HepG2 (cell line): Measurements from ENCODE around the gene GRPEL2. TPM values are rescaled to one million over a fixed set of nuclear protein-coding genes. Genes with fewer than 3 reads are reported as not detected.

Experiments
- ATAC-seq: fragments of 200-7000 bp; cut with Tn5 transposase; 3 replicates; pipeline ENCODE4 v1.9.1; 2020; ENCODE audit warnings: mild to moderate bottlenecking, moderate library complexity
- BruUV-seq: library from RNA; stranded (reverse); fragments of 400-500 nt; replicated peaks from 2 replicates; lab custom pipeline; 2021; lab: Mats Ljungman, UMichigan
- CTCF ChIA-PET: fragments of 300-600 bp; formaldehyde crosslinking; extraction: SDS; loops from one replicate; lab custom pipeline; 2021; ENCODE audit warnings: low total read pairs, inconsistent platforms, low intra/inter-chr PET ratio; lab: Yijun Ruan, JAX
- POLR2A ChIA-PET: fragments of 350-600 bp; sonication (Branson Sonifier 250); formaldehyde crosslinking; loops from one replicate; lab custom pipeline; 2020; ENCODE audit warnings: antibody characterized with exemption, inconsistent platforms; lab: Yijun Ruan, JAX
- DNase-seq: peaks from one replicate; pipeline ENCODE4 v3.0.0-alpha.2; 2015; ENCODE audit warnings: low spot score
- FAIRE-seq: peaks from 3 replicates; lab custom pipeline; 2011; peaks lifted over from hg19 to GRCh38; lab: Jason Lieb, UNC
- H2AFZ ChIP-seq: one replicate; pipeline ENCODE4 v1.6.1; 2011; ENCODE audit warnings: low read length, inconsistent platforms
- H3K27ac ChIP-seq: fragments of 300-600 bp; 3 replicates; pipeline ENCODE4 v1.8.0; 2011; ENCODE audit warnings: mixed run types, mild to moderate bottlenecking, mixed read lengths, low read length, inconsistent platforms; ENCODE audit not compliant: insufficient read depth; ENCODE audit errors: extremely low read length
- H3K27me3 ChIP-seq, 2 experiments: fragments of 200-600 bp in 1 of 2; 2 replicates in 1 of 2; 3 replicates in 1 of 2; pipeline versions ENCODE4 v1.6.0 to v1.8.0; 2011; ENCODE audit warnings: low read length in 2 of 2, mild to moderate bottlenecking in 2 of 2, moderate library complexity in 2 of 2, inconsistent platforms in 1 of 2; ENCODE audit not compliant: insufficient read depth in 2 of 2, control insufficient read depth in 1 of 2
- H3K36me3 ChIP-seq, 2 experiments: fragments of 200-600 bp in 1 of 2; replicated peaks in 1 of 2; 2 replicates in 1 of 2; 3 replicates in 1 of 2; pipeline versions ENCODE4 v1.5.1 to v1.8.0; 2011; ENCODE audit warnings: low read length in 2 of 2, inconsistent platforms in 1 of 2; ENCODE audit not compliant: insufficient read depth in 2 of 2, control insufficient read depth in 1 of 2
- H3K4me1 ChIP-seq: 2 replicates; pipeline ENCODE4 v1.5.1; 2012; ENCODE audit warnings: low read length, inconsistent platforms; ENCODE audit not compliant: insufficient read depth
- H3K4me2 ChIP-seq: 2 replicates; pipeline ENCODE4 v1.6.0; 2011; ENCODE audit warnings: low read depth, low read length, inconsistent platforms
- H3K4me3 ChIP-seq, 3 experiments: fragments of 200-600 bp in 1 of 3; sonication (generic), shearing (Covaris generic) in 1 of 3; replicated peaks in 1 of 3; 2 replicates each; pipeline ENCODE4 v1.5.1; 2011 to 2016; ENCODE audit warnings: low read length in 3 of 3, inconsistent platforms in 2 of 3, low read depth in 2 of 3, mild to moderate bottlenecking in 2 of 3, control low read depth in 1 of 3, mixed read lengths in 1 of 3; ENCODE audit not compliant: insufficient read depth in 1 of 3
- H3K79me2 ChIP-seq: one replicate; pipeline ENCODE4 v1.6.1; 2011; ENCODE audit warnings: low read length, inconsistent platforms; ENCODE audit not compliant: insufficient read depth
- H3K9ac ChIP-seq: 2 replicates; pipeline ENCODE4 v1.6.0; 2011; ENCODE audit warnings: mild to moderate bottlenecking, low read depth, low read length, inconsistent platforms; ENCODE audit not compliant: insufficient read depth
- H3K9me3 ChIP-seq: 2 replicates; pipeline ENCODE4 v1.5.1; 2012; ENCODE audit warnings: mild to moderate bottlenecking, low read length
- H4K20me1 ChIP-seq: 2 replicates; pipeline ENCODE4 v1.6.0; 2011; ENCODE audit warnings: inconsistent platforms, mild to moderate bottlenecking, low read length, moderate library complexity; ENCODE audit not compliant: insufficient read depth
- BRD4 ChIP-seq: sonication (generic); formaldehyde crosslinking; IDR thresholded peaks from 2 replicates; pipeline ENCODE4 v1.4.0; 2020; ENCODE audit warnings: missing genetic modification reagents
- CREM ChIP-seq, 2 experiments: sonication (generic) in 1 of 2; formaldehyde crosslinking in 1 of 2; IDR thresholded peaks; 2 replicates each; pipeline versions ENCODE4 v1.4.0 to v1.6.1; 2016 to 2020; ENCODE audit warnings: antibody characterized with exemption in 1 of 2, mild to moderate bottlenecking in 1 of 2, missing genetic modification reagents in 1 of 2
- GPN1 ChIP-seq: sonication (generic); formaldehyde crosslinking; IDR thresholded peaks from 2 replicates; pipeline ENCODE4 v1.5.1; 2020; ENCODE audit warnings: missing genetic modification reagents, borderline replicate concordance
- HMG20A ChIP-seq: IDR thresholded peaks from 2 replicates; pipeline ENCODE4 v1.6.1; 2016; ENCODE audit warnings: borderline replicate concordance
- MATR3 ChIP-seq: sonication (generic); formaldehyde crosslinking; IDR thresholded peaks from 2 replicates; pipeline ENCODE4 v1.4.0; 2020; ENCODE audit warnings: missing genetic modification reagents
- ZEB1 ChIP-seq: IDR thresholded peaks from 2 replicates; pipeline ENCODE4 v1.6.1; 2012; ENCODE audit warnings: mild to moderate bottlenecking, low read depth, inconsistent platforms; ENCODE audit not compliant: insufficient replicate concordance
- ZFX ChIP-seq: sonication (generic); formaldehyde crosslinking; IDR thresholded peaks from 2 replicates; pipeline ENCODE4 v1.4.0; 2020; ENCODE audit warnings: mild to moderate bottlenecking, low read depth, missing genetic modification reagents, moderate library complexity
- ZNF143 ChIP-seq: sonication (generic); formaldehyde crosslinking; IDR thresholded peaks from 2 replicates; pipeline ENCODE4 v1.4.0; 2020; ENCODE audit warnings: missing genetic modification reagents
- ZNF784 ChIP-seq: sonication (generic); formaldehyde crosslinking; IDR thresholded peaks from 2 replicates; pipeline ENCODE4 v1.5.1; 2020; ENCODE audit warnings: missing genetic modification reagents, mild to moderate bottlenecking, borderline replicate concordance
- ZSCAN22 ChIP-seq: sonication (generic); formaldehyde crosslinking; IDR thresholded peaks from 2 replicates; pipeline ENCODE4 v1.4.0; 2020; ENCODE audit warnings: mild to moderate bottlenecking, missing genetic modification reagents
- WGBS: methylation state at CpG from one replicate; pipeline ENCODE4 v1.1.6; 2017; ENCODE audit warnings: low lambda C conversion rate; 5-methylcytosine and 5-hydroxymethylcytosine counted together
- in situ Hi-C: cut with HindIII; loops from 2 replicates; pipeline ENCODE4 v1.10.0; 2017; ENCODE audit warnings: low pct_unique_long_range_greater_than_20kb; ENCODE audit not compliant: extremely low pct_ligation_motif_present
- intact Hi-C: fragments of 100-400 bp; cut with micrococcal nuclease; formaldehyde crosslinking; loops from one replicate; pipeline ENCODE4 v1.10.0; 2022; ENCODE audit not compliant: unreplicated experiment
- polyA plus RNA-seq, 8 experiments: library from polyadenylated mRNA; depleted of rRNA in 3 of 8; stranded (reverse) in 7 of 8; unstranded in 1 of 8; fragments of >200 nt; fragmentation: Illumina TruSeq in 4 of 8; extraction: Trizol in 4 of 8; gene quantifications; 2 replicates each; pipeline versions ENCODE4 v1.2.1 to v1.2.3, GENCODE V29; 2011 to 2016; ENCODE audit warnings: low read depth in 4 of 8, missing spikeins in 1 of 8, mixed read lengths in 1 of 8; ENCODE audit not compliant: insufficient read depth in 1 of 8
- total RNA-seq, 5 experiments: library from RNA; depleted of rRNA; stranded (reverse); fragments of >200 nt; fragmentation: Illumina TruSeq; extraction: Trizol; gene quantifications; 2 replicates each; pipeline ENCODE4 v1.2.3, GENCODE V29; 2016; ENCODE audit warnings: low read depth in 1 of 5

GRPEL2 gene
- total and polyA plus RNA-seq, 2 of the 13 experiments (the other 11 are each of a cell fraction or from before 2014, with no cell fraction given): 13.1 to 16.6 TPM

DNA sequence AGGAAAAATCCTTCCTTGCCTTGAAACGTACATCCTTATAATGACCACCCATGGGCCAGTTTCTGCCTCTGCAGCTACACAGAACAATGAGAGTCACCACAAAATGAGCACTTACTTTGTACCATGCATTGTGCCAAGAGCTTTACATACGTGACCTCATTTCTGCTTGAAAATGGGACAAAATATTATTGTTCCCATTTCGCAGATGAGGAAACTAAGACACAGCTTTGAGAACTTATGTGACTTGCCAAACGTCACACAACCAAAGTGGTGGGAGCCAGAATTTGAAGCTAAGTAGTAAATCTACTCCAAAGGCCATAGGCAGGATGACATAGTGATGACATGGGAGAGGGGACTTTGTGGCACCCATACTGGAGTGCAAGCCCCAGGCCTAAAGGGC is 34.8 kb upstream of the GRPEL2 start (continued):
- no peak for TF ChIP-seq CREM (IDR thresholded peaks at IDR 0.05)
- TF ChIP-seq CREM (CRISPR knock-in tag; IDR thresholded peaks at IDR 0.05): no peak
- no peak for TF ChIP-seq BRD4 (CRISPR knock-in tag)
- TF ChIP-seq MATR3 (CRISPR knock-in tag): no peak
- no peak for TF ChIP-seq ZNF784
- TF ChIP-seq HMG20A (CRISPR knock-in tag): no peak
- no peak for TF ChIP-seq ZFX (CRISPR knock-in tag)
- TF ChIP-seq GPN1 (CRISPR knock-in tag): no peak
- no peak for TF ChIP-seq ZEB1

- Histone ChIP-seq H3K4me3 (no peak overlapping the region), H3K9me3 (no peaks in the 10 kb centered on the region), H3K27ac (no peak overlapping the region), H2AFZ (no peak overlapping the region), H3K4me2 (no peak overlapping the region), H4K20me1 (no peaks in the 10 kb centered on the region), H3K79me2 (no peaks in the 10 kb centered on the region), H3K36me3 (no peaks in the 10 kb centered on the region), H3K27me3 (no peaks in the 10 kb centered on the region; a peak in 1 of 5 replicates), H3K9ac (no peak overlapping the region), H3K4me1 (no peaks in the 10 kb centered on the region)
- intact Hi-C loops: no loop called here
- DNase-seq (no peak), ATAC-seq (no peak), FAIRE-seq (no peak)
- CTCF ChIA-PET: no interaction called here
- POLR2A ChIA-PET: no interaction called here
- in situ Hi-C loops: no loop called here
- WGBS: 69% methylated on average over 5 of the region's 10 CpGs
- TF ChIP-seq ZNF143 (no peak), ZSCAN22 (CRISPR knock-in tag) (no peak)
- no TSS peak for BruUV-seq
Measured at GRCh38 chr5:149310947-149311658, 34.2 kb upstream of the GRPEL2 start.
